Amygdala (tissue), 56 donors: ENCODE results near the gene PTPRO.

ENCODE experiments used
- DNase-seq, 56 donors: peaks; one replicate each; lab custom pipeline; 2025; lab: John Stamatoyannopoulos, UW

PTPRO gene

GRCh38 chr12:15629761-15630160, 307.5 kb downstream of the PTPRO start:
- no peak for DNase-seq

GRCh38 chr12:15631007-15631715, 308.9 kb downstream of the PTPRO start:
- DNase-seq: no peak

DNA sequence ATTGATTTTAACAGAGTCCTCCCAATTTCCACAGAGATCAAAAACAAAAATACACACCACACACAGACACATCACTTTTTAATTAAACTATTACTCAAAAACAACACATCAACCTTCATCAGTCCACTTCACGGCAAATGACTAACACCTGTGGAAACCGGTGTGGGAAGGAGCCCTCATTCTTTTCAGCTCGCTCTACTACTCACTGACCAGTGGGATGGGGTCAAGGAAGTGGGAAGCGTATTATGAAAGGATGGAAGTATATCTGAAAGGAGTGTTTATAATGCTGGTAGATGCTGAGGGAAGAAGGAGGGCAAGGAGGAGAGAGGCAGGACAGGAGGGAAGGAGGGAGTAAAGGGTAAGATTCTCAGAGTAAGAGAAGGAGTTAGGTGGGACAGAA, 310.4 kb downstream of the PTPRO start:
- no peak for DNase-seq

GRCh38 chr12:15633201-15633600, 310.9 kb downstream of the PTPRO start:
- no peak for DNase-seq

GRCh38 chr12:15634010-15634683, 311.8 kb downstream of the PTPRO start:
- DNase-seq: no peak

DNA sequence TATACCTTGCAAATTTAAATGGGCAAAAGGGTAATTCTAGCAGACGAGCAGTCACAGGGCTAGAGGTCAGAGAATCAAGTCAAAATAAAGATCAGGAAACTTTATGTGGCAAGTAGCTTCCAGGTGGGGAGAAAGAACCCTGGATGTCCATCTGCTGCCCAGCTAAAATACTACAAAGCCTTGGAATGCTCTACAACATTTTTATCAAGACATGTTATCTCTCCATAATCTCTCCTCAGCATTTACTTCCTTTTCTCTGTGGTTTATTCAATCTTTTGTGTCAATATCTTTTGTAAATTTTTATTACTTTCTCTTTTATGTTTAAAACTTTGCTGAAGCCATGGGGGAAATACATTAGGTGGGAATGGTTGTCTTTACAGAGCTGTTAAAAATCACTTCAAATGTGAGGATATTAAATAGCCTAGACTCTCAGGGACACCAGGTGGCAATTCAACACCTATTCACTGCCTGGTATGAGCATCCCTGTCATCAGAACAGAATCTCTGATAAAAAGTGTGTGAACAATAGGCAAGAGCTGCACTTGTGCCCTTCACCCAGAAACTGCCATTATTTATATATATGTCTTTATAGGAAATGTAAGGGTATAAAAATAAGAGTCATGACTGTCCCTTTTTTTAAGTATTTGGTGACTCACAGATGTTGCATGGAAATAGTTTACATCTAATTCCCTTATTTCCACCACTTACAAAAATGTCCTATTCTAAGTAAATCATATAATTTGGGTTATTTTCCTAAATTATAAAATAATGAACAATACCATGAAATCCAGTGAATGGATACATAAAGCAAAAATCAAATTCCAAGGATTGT, 314.0 kb downstream of the PTPRO start:
- no peak for DNase-seq

GRCh38 chr12:15638231-15638630, 315.9 kb downstream of the PTPRO start:
- DNase-seq: no peak

DNA sequence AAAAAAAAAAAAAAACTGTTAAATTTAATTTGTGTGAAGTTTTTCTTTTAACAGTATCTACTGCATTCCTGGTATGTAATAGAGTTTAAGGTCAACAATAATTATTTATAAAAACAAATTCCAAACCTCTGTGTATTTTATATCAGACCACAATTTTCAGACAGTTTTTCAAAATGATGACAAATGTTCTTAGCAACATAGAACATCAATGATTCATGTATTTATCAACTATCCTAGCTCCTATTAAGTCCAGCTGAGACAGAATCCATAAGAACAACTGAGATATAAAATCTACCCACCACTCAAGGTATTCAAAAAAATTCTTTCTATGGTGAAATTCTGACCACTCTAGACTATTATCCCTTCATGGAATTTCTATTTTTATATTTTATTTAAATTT, 322.4 kb downstream of the PTPRO start:
- DNase-seq: no peak

GRCh38 chr12:15646581-15646980, 324.3 kb downstream of the PTPRO start:
- no peak for DNase-seq
